SK-N-SH treated with all-trans-retinoic acid at 6 μM for 48 hours (cell line): Measurements from ENCODE around the gene VAC14.

ENCODE experiments used
- ARNTL ChIP-seq: fragments of 450-650 bp; formaldehyde crosslinking; IDR thresholded peaks from 2 replicates; pipeline ENCODE4 v1.5.0; 2020; ENCODE audit warnings: low read depth, mild to moderate bottlenecking, moderate library complexity, borderline replicate concordance
- BACH2 ChIP-seq: fragments of 250-450 bp; sonication (Bioruptor Pico); IDR thresholded peaks from 2 replicates; pipeline ENCODE4 v1.9.0; 2021; ENCODE audit warnings: mild to moderate bottlenecking, borderline replicate concordance
- GLIS3 ChIP-seq: fragments of 250-450 bp; sonication (Bioruptor Pico); IDR thresholded peaks from 2 replicates; pipeline ENCODE4 v1.5.0; 2020; ENCODE audit warnings: mild to moderate bottlenecking, moderate library complexity
- ISL1 ChIP-seq: fragments of 250-450 bp; sonication (Bioruptor Pico); IDR thresholded peaks from 2 replicates; pipeline ENCODE4 v2.1.2; 2022; ENCODE audit warnings: mild to moderate bottlenecking, moderate library complexity
- OSR1 ChIP-seq: fragments of 250-450 bp; sonication (Bioruptor Pico); IDR thresholded peaks from 2 replicates; pipeline ENCODE4 v1.8.0; 2022; ENCODE audit warnings: moderate library complexity, mild to moderate bottlenecking, inconsistent platforms
- PPARA ChIP-seq: fragments of 250-450 bp; sonication (Bioruptor Pico); IDR thresholded peaks from 2 replicates; pipeline ENCODE4 v1.5.0; 2020; ENCODE audit warnings: mild to moderate bottlenecking, borderline replicate concordance
- TOX ChIP-seq: fragments of 250-450 bp; sonication (Bioruptor Pico); IDR thresholded peaks from 2 replicates; pipeline ENCODE4 v1.8.0; 2021; ENCODE audit warnings: mild to moderate bottlenecking, moderate library complexity, borderline replicate concordance
- ZFP30 ChIP-seq: fragments of 450-650 bp; formaldehyde crosslinking; IDR thresholded peaks from 2 replicates; pipeline ENCODE4 v1.5.0; 2022; ENCODE audit warnings: mild to moderate bottlenecking, moderate library complexity
- ZNF565 ChIP-seq: fragments of 450-650 bp; formaldehyde crosslinking; conservative IDR thresholded peaks from 2 replicates; pipeline ENCODE4 v1.5.0; 2020; ENCODE audit warnings: low read depth, mild to moderate bottlenecking, moderate library complexity
- ZNF70 ChIP-seq: fragments of 450-650 bp; formaldehyde crosslinking; IDR thresholded peaks from 2 replicates; pipeline ENCODE4 v1.5.0; 2020; ENCODE audit warnings: mild to moderate bottlenecking, moderate library complexity
- TF ChIP-seq, protein P1 (sequence below): fragments of 250-450 bp; sonication (Bioruptor Pico); IDR thresholded peaks from 2 replicates; pipeline ENCODE4 v1.8.0; 2021; ENCODE audit warnings: low read depth, mild to moderate bottlenecking, moderate library complexity, borderline replicate concordance
- TF ChIP-seq, protein P2 (sequence below): fragments of 250-450 bp; sonication (Bioruptor Pico); IDR thresholded peaks from 2 replicates; pipeline ENCODE4 v1.8.0; 2020; ENCODE audit warnings: mild to moderate bottlenecking, moderate library complexity, borderline replicate concordance
- TF ChIP-seq, protein P3 (sequence below): fragments of 250-450 bp; sonication (Bioruptor Pico); IDR thresholded peaks from 2 replicates; pipeline ENCODE4 v1.5.1; 2020; ENCODE audit warnings: low read depth, mild to moderate bottlenecking, moderate library complexity

DNA sequence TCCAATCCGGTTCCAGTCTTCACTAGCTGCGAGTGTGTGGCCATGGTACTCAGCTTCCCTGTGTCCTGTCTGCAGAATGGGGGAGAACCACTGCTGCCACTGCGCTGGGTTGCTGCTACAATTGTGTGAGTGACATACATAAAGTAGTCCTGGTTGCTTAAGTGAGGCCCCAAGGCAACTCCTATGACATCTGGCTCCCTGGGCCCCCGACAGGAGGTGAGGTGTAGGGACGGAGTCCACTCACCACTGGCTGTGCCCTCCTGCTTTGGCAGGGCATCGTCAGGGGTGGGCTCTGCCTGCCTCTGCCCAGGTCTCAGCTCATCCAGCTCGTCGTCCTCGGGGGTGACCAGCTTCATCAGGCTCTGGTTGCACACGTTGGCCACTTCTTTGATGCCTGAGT is 20.4 kb downstream of the VAC14 start:
- TF ChIP-seq, protein P1, sequence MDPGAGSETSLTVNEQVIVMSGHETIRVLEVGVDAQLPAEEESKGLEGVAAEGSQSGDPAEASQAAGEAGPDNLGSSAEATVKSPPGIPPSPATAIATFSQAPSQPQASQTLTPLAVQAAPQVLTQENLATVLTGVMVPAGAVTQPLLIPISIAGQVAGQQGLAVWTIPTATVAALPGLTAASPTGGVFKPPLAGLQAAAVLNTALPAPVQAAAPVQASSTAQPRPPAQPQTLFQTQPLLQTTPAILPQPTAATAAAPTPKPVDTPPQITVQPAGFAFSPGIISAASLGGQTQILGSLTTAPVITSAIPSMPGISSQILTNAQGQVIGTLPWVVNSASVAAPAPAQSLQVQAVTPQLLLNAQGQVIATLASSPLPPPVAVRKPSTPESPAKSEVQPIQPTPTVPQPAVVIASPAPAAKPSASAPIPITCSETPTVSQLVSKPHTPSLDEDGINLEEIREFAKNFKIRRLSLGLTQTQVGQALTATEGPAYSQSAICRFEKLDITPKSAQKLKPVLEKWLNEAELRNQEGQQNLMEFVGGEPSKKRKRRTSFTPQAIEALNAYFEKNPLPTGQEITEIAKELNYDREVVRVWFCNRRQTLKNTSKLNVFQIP (CRISPR knock-in tag) = no peak
- TF ChIP-seq ZNF565 (CRISPR knock-in tag) (no peak), BACH2 (no peak), ZNF70 (CRISPR knock-in tag) (no peak), ARNTL (CRISPR knock-in tag) (no peak), GLIS3 (no peak), TOX (no peak), OSR1 (CRISPR knock-in tag) (no peak), ZFP30 (CRISPR knock-in tag) (no peak), PPARA (no peak), ISL1 (no peak)
- TF ChIP-seq, protein P2, sequence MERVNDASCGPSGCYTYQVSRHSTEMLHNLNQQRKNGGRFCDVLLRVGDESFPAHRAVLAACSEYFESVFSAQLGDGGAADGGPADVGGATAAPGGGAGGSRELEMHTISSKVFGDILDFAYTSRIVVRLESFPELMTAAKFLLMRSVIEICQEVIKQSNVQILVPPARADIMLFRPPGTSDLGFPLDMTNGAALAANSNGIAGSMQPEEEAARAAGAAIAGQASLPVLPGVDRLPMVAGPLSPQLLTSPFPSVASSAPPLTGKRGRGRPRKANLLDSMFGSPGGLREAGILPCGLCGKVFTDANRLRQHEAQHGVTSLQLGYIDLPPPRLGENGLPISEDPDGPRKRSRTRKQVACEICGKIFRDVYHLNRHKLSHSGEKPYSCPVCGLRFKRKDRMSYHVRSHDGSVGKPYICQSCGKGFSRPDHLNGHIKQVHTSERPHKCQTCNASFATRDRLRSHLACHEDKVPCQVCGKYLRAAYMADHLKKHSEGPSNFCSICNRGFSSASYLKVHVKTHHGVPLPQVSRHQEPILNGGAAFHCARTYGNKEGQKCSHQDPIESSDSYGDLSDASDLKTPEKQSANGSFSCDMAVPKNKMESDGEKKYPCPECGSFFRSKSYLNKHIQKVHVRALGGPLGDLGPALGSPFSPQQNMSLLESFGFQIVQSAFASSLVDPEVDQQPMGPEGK (CRISPR knock-in tag) = no peak
- TF ChIP-seq, protein P3, sequence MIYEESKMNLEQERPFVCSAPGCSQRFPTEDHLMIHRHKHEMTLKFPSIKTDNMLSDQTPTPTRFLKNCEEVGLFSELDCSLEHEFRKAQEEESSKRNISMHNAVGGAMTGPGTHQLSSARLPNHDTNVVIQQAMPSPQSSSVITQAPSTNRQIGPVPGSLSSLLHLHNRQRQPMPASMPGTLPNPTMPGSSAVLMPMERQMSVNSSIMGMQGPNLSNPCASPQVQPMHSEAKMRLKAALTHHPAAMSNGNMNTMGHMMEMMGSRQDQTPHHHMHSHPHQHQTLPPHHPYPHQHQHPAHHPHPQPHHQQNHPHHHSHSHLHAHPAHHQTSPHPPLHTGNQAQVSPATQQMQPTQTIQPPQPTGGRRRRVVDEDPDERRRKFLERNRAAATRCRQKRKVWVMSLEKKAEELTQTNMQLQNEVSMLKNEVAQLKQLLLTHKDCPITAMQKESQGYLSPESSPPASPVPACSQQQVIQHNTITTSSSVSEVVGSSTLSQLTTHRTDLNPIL = no peak
